NCI-H2196 (cell line): ENCODE data around the gene CGB7.
A peak's percentile ranks its signal among the peaks of the same experiment; 100 is the strongest.
"Not testable (repeated sequence)": the region's sequence is repeated elsewhere in the genome, so short reads cannot be mapped to it uniquely, and the experiment has no call there.

Source experiments
- DNase-seq: peaks from one replicate; lab custom pipeline; 2025; ENCODE audit not compliant: unreplicated experiment; lab: John Stamatoyannopoulos, UW

Gene CGB7

GRCh38 chr19:49073514-49074378 lies 16.2 kb upstream of the CGB7 start:
- DNase-seq, result peak; percentile 42

- peak; percentile 41 for DNase-seq
These were observed 14.5 kb upstream of the CGB7 start for GRCh38 chr19:49071860-49072547.

DNA sequence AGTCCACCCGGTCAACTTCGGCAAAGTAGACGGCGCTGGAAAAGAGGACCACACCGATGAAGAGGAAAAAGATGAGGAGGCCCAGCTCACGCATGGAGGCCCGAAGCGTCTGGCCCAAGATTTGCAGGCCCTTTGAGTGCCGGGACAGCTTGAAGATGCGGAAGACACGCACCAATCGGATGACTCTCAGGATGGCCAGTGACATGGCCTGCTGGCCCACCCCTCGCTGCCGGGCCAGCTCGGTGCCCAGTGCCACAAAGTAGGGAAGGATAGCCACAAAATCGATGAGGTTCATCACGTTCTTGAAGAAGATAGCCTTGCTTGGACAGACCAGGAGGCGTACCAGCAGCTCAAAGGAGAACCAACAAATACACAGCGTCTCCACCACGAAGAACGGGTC lies 12.9 kb upstream of the CGB7 start:
- DNase-seq, result no peak

GRCh38 chr19:49069026-49069425 lies 11.5 kb upstream of the CGB7 start:
- DNase-seq, result no peak

DNA sequence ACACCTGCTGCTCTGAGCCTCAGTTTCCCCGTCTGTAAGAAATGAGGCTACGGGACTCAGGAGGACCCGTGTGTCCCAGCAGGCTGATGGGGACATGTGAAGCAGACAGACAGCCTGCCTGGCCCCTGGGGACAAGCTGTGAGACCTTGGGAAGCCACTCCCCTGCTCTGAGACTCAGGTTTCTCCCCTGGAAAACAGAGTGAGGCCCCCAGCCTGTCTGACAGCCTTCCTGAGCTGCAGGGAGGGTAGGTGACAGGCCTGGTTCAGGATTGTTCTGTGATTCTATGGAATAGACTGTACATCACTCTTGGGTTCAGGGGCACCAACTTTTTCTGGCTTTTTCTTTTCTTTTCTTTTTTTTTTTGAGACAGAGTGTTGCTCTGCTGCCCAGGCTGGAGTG lies 10.0 kb upstream of the CGB7 start:
- no peak for DNase-seq

DNA sequence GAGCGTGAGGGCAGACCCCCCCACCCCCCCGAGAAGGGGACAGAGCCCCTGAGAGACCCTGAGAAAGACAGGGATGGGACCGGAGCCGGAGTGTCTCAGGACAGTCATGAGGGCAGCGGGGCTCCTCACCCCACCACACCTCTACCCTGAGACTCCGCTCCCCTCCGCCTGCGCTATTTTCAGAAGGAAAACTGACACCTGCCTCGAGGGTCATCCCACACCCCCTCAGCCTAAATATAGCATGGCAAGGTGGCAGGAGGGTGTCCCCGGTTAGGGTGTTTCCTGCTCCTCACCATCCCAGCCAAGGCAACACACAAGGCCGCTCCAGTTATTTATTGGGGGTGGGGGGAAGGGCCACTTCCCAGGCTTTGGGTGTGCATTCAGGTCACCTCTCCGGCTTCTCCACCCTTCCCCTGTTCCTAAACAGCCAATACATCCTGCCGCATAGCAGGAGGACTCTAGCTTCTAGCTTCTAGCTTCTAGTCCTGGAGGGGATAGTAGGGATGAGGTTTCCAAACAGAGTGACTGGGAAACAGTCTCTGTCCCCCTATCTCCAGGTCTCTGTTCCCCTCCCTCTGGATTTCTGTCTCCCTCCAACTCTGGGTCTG lies 8.5 kb upstream of the CGB7 start:
- no peak for DNase-seq

GRCh38 chr19:49064768-49065611 lies 7.4 kb upstream of the CGB7 start, which contains the start of gene NTF4:
TSS of gene NTF4 (minus strand) at chr19:49064818. CDS start at chr19:49061997, 2,821 bp downstream.
- DNase-seq, result peak; percentile 22

DNA sequence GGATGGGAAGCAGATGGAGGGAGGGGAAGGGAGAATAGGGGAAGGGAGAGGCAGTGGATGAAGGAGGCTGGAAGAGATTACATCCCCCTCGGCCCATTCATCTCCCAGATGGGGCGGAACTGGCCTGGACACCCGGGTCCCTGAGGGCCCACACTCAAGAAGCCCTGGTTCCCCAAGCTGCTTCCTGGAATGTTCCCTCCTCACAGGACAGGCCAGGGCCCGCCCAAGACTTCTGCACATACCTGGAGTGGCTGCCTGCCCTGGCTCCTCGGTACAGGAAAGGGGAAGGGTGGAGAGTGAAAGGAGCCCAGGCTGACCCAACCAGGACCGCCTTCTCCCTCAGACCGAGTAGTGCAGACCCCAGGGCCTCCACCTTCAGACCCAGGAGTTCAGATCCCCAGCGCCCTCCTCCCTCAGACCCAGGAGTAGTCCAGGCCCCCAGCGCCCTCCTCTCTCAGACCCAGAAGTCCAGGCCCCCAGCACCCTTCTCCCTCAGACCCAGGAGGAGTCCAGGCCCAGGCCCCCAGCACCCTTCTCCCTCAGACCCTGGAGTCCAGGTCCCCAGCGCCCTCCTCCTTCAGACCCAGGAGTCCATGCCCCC lies 6.6 kb upstream of the CGB7 start:
- DNase-seq, result no peak

GRCh38 chr19:49061445-49061844 lies 3.9 kb upstream of the CGB7 start:
- DNase-seq, result no peak

GRCh38 chr19:49061000-49061399 lies 3.5 kb upstream of the CGB7 start:
- DNase-seq, result no peak

GRCh38 chr19:49059053-49059452 lies 1.5 kb upstream of the CGB7 start:
- no peak for DNase-seq

- DNase-seq, result no peak
These were observed 1.0 kb upstream of the CGB7 start for GRCh38 chr19:49058562-49058961.

- not testable (repeated sequence) for DNase-seq
These were observed 500 bp downstream of the CGB7 start for GRCh38 chr19:49056902-49057596.

DNA sequence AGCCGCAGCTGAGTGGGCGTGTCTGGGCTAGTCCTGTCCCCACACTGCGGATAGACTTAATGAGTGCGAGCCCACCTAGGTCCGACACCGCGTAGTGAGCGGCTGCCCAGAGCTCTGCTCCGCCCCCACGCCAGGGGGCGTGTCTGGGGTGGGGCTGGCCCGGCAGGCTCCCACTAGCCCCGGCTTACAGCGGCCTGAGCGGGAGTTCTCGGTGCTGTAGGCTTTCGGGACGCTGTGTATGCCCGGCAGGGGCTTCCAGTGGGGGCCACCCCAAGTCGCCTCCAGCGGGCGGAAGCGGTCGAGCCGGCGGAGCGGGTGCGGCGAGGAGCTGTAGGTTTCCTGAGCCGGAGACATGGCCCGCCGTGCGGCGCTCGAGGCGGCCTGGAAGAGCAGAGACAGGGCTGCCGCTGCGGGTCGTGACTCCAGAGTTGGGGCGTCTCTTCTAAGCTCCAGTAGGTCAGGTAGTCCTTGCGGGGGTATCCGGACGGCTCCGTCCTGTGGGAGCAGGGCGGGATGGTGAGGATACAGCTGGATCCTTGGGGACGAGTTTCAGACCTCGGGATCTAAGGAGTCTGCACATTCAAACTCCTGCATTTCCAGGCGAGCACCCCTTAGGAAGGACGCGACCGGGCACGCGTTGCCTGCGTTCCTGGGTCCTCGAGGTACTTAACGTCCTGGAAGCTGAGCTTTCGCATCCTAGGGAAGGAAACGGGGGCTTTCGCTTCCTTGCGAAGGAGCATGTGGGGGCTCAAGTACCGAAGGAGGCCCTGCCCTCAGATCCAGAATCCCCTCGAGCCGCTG lies 1.2 kb downstream of the CGB7 start:
- DNase-seq, result peak; percentile 59

GRCh38 chr19:49050376-49051033 lies 7.0 kb downstream of the CGB7 start:
- not testable (repeated sequence) for DNase-seq

GRCh38 chr19:49049834-49050233 lies 7.7 kb downstream of the CGB7 start:
- DNase-seq, result not testable (repeated sequence)

GRCh38 chr19:49049011-49049410 lies 8.5 kb downstream of the CGB7 start, which contains the start of gene CGB8:
TSS of gene CGB8 (minus strand) at chr19:49049111. CDS start at chr19:49048739, 372 bp downstream.
- DNase-seq, result not testable (repeated sequence)

- not testable (repeated sequence) for DNase-seq
These were observed 14.0 kb downstream of the CGB7 start, which contains the start of gene CGB5 for GRCh38 chr19:49043548-49043947. TSS of gene CGB5 (plus strand) at chr19:49043848. CDS start at chr19:49044210, 362 bp downstream.
